Tibial nerve (tissue), 4 donors: ENCODE results near the gene DGKK. TPM values are rescaled to one million over a fixed set of nuclear protein-coding genes. Genes with fewer than 3 reads are reported as not detected.

ENCODE experiments used
- DNase-seq, 2 donors: peaks; one replicate each; pipeline ENCODE4 v3.0.0-alpha.2; 2019; ENCODE audit warnings: low spot score in 2 of 2
- H3K27ac ChIP-seq, 4 donors: fragments of 200-600 bp; sonication (generic) in 3 of 4; one replicate each; pipeline ENCODE4 v1.5.1; 2017 to 2019; ENCODE audit warnings: mild to moderate bottlenecking in 1 of 4
- H3K27me3 ChIP-seq, 2 donors: fragments of 200-600 bp; sonication (generic) in 1 of 2; one replicate each; pipeline versions ENCODE4 v1.5.1 to v1.6.0; 2017 to 2019
- H3K36me3 ChIP-seq, 3 donors: fragments of 200-600 bp; sonication (generic); one replicate each; pipeline ENCODE4 v1.5.1; 2018 to 2019
- H3K4me1 ChIP-seq, 4 donors: fragments of 200-600 bp; sonication (generic) in 3 of 4; one replicate each; pipeline ENCODE4 v1.5.1; 2017 to 2019
- H3K4me3 ChIP-seq, 4 donors: fragments of 200-600 bp; sonication (generic) in 3 of 4; one replicate each; pipeline ENCODE4 v1.5.1; 2017 to 2019; ENCODE audit warnings: mild to moderate bottlenecking in 1 of 4, moderate library complexity in 1 of 4
- H3K9me3 ChIP-seq, 4 donors: fragments of 200-600 bp; sonication (generic) in 3 of 4; one replicate each; pipeline ENCODE4 v1.5.1; 2017 to 2019
- EP300 ChIP-seq, 2 donors: sonication (generic); formaldehyde crosslinking; IDR thresholded peaks; one replicate each; pipeline ENCODE4 v1.6.1; 2017; ENCODE audit warnings: antibody characterized with exemption in 2 of 2, mild to moderate bottlenecking in 1 of 2
- POLR2A ChIP-seq, 2 donors: fragments of 450-650 bp; IDR thresholded peaks; one replicate each; pipeline ENCODE4 v1.6.1; 2017; ENCODE audit warnings: antibody characterized with exemption in 2 of 2, mild to moderate bottlenecking in 2 of 2, moderate library complexity in 2 of 2
- WGBS, 2 donors: methylation state at CpG; one replicate each; pipeline ENCODE4 v1.1.5; 2018; 5-methylcytosine and 5-hydroxymethylcytosine counted together
- total RNA-seq, 4 donors: library from RNA; depleted of rRNA; stranded (reverse); fragments of >200 nt; gene quantifications; one replicate each; pipeline ENCODE4 v1.1.0, GENCODE V29; 2016
- TF ChIP-seq, protein P1 (sequence below), 5 experiments: fragments of 200-600 bp in 3 of 5; fragments of 450-650 bp in 2 of 5; sonication (generic) in 3 of 5; IDR thresholded peaks; one replicate each; pipeline ENCODE4 v1.5.1; 2016 to 2019; ENCODE audit warnings: antibody characterized with exemption in 5 of 5, mild to moderate bottlenecking in 3 of 5, moderate library complexity in 2 of 5

Gene DGKK
- total RNA-seq, 4 donors from 2014 or later = not detected

DNA sequence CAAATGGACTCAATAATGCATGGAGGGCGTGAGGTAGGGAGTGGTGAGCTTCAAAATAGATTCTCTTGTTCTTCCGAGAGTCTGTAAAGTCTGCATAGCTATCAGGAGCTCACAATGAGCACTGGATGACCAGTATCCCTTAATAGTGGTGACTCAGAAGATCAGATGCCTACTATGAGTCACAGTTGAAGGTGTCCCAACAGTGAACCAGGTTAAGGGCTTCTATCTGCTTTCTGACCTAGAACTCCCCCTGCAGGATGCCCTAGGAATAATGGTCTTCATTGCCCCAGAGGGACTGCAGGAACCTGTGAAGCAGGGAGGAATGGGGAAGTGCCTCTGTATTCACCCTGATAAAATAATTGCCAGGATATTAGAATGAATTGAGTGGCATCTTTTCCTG, 22.1 kb downstream of the DGKK start:
- TF ChIP-seq POLR2A (IDR thresholded peaks at IDR 0.05) (no peak), EP300 (IDR thresholded peaks at IDR 0.05) (no peak)
- TF ChIP-seq, protein P1, sequence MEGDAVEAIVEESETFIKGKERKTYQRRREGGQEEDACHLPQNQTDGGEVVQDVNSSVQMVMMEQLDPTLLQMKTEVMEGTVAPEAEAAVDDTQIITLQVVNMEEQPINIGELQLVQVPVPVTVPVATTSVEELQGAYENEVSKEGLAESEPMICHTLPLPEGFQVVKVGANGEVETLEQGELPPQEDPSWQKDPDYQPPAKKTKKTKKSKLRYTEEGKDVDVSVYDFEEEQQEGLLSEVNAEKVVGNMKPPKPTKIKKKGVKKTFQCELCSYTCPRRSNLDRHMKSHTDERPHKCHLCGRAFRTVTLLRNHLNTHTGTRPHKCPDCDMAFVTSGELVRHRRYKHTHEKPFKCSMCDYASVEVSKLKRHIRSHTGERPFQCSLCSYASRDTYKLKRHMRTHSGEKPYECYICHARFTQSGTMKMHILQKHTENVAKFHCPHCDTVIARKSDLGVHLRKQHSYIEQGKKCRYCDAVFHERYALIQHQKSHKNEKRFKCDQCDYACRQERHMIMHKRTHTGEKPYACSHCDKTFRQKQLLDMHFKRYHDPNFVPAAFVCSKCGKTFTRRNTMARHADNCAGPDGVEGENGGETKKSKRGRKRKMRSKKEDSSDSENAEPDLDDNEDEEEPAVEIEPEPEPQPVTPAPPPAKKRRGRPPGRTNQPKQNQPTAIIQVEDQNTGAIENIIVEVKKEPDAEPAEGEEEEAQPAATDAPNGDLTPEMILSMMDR (IDR thresholded peaks at IDR 0.05) = no peak
- Histone ChIP-seq H3K4me3 (no peak overlapping the region), H3K4me1 (no peaks in the 10 kb centered on the region), H3K27ac (no peak overlapping the region), H3K9me3 (no peaks in the 10 kb centered on the region), H3K27me3 (peaks cover 0 to 32% of the 10 kb centered on the region in 2 donors), H3K36me3 (no peaks in the 10 kb centered on the region)
- WGBS, 2 donors = 38 to 75% methylated on average over 2 of the region's 2 CpGs
- no peak for DNase-seq

DNA sequence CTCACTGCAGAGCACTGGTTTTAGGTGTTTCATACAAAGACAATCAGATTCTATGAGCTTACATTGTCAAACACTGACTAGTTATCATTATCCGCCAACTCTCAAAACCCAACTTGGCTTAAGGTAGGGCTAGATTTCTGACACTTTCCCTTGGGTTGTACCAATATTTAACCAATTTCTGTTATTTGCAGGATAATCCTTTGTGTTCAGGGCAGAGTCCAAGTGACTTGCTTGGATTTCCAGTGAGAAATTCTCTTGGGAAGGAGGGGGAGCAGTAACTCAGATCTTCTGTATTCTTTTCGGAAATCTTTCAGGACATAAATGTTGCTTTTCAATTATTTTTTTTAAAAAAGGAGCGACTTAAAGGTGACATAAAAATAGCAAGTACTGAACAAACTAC, 23.1 kb downstream of the DGKK start:
- Histone ChIP-seq H3K4me3 (no peak overlapping the region), H3K36me3 (no peaks in the 10 kb centered on the region), H3K9me3 (no peaks in the 10 kb centered on the region), H3K27me3 (peaks cover 0 to 32% of the 10 kb centered on the region in 2 donors), H3K27ac (no peak overlapping the region), H3K4me1 (no peaks in the 10 kb centered on the region)
- WGBS, 2 donors = 73 to 80% methylated on average over 3 of the region's 3 CpGs
- no peak for TF ChIP-seq EP300 (IDR thresholded peaks at IDR 0.05)
- TF ChIP-seq POLR2A (IDR thresholded peaks at IDR 0.05) = no peak
- TF ChIP-seq, protein P1 (IDR thresholded peaks at IDR 0.05) = no peak
- no peak for DNase-seq

DNA sequence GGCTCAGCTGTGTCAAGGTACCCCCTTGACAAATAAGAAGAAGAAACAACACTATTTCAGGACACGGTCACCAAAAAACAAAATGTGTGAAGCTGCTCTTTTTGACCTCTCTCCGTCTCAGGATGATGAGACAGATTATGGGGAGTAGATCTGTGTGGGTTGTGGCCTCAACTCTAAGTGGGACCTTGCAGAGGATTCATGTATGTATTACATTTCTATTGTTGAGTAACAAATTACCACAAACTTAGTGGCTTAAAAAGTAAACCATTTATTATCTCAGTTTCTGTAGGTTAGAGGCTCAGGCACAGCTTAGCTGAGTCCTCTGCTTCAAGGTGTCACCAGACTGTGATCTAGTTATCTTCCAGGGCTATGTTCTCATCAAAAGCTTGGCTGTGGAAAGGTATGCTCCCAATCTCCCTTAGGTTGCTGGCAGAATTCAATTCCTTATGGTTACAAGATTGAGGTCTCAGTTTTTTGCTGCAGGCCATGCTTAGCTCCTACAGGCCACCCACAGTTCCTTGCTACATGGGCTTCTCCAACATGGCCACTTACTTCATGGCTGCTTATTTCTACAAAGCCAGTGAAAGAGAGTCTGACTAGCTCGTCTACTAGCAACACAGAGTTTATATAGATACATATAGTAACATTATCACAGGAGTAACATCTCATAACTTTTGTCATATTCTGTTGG, 28.1 kb downstream of the DGKK start:
- Histone ChIP-seq H3K27me3 (peaks cover 0 to 3% of the 10 kb centered on the region in 2 donors), H3K27ac (no peak overlapping the region), H3K4me3 (no peak overlapping the region), H3K36me3 (no peaks in the 10 kb centered on the region), H3K9me3 (no peaks in the 10 kb centered on the region), H3K4me1 (no peaks in the 10 kb centered on the region)
- TF ChIP-seq EP300 (IDR thresholded peaks at IDR 0.05) = no peak
- 51 to 77% methylated on average over 3 of the region's 3 CpGs for WGBS, 2 donors
- no peak for DNase-seq

DNA sequence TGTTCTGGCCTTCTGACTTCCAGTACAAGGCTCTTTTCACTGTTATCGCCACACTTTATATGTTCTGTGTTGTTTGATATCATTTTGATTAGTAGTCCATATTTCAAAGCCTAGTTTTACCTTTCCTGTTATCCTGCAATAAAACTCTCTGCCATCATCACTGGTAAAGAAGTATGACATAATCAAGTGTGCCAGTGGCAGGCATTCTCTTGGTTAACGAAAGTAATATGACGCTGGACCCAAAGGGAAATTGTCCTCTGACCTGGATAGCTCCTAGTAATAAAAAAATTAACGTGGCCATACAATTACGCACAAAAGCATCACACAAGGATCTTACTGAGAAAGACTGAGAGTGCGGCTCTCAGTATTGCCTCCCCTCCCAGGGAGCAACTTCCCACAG, 33.8 kb downstream of the DGKK start:
- TF ChIP-seq POLR2A (IDR thresholded peaks at IDR 0.05) = no peak
- no peak for TF ChIP-seq EP300 (IDR thresholded peaks at IDR 0.05)
- TF ChIP-seq, protein P1 (IDR thresholded peaks at IDR 0.05) = no peak
- no peak overlapping the region for H3K4me3 ChIP-seq
- H3K27me3 ChIP-seq = peaks cover 0 to 13% of the 10 kb centered on the region in 2 donors
- H3K36me3 ChIP-seq = no peaks in the 10 kb centered on the region
- no peak for DNase-seq
- WGBS, 2 donors = 62% methylated on average over 6 of the region's 6 CpGs
- H3K4me1 ChIP-seq = no peaks in the 10 kb centered on the region
- no peaks in the 10 kb centered on the region for H3K9me3 ChIP-seq
- no peak overlapping the region for H3K27ac ChIP-seq

DNA sequence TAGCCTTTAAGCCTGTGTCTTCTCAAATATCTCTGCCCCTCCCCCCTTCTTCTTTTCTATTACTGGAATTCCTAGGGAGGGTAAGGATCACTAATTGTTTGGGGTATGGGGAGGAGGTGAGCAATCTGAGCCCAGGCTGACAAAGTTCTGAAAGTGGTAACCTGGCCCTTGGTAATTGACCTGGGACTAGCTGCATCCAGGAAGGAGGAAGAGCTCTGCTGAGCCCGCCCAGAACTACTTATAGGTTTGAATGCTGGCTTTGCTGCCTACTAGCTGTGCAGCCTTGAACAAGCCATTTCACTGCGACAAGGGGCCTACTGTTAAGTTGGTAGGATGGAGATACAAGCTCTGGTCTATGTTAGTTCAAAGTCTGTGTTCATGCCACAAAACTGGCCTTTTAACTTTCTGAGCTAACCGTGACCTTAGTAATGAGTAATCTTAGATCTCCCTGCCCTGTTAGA, 37.8 kb downstream of the DGKK start:
- Histone ChIP-seq H3K36me3 (no peaks in the 10 kb centered on the region), H3K27ac (no peak overlapping the region), H3K27me3 (peaks cover 0 to 21% of the 10 kb centered on the region in 2 donors), H3K4me3 (no peak overlapping the region), H3K9me3 (no peaks in the 10 kb centered on the region), H3K4me1 (no peaks in the 10 kb centered on the region)
- DNase-seq = no peak
- TF ChIP-seq, protein P1 (IDR thresholded peaks at IDR 0.05) = no peak
- TF ChIP-seq EP300 (IDR thresholded peaks at IDR 0.05) (no peak), POLR2A (IDR thresholded peaks at IDR 0.05) (no peak)
- WGBS, 2 donors = 37 to 48% methylated on average over 2 to 3 of the region's 3 CpGs
